HEK293 (cell line): Measurements from ENCODE around the gene TMEM164.

Source experiments
- CTCF ChIA-PET: fragments of 350-600 bp; formaldehyde crosslinking; extraction: SDS; loops from one replicate; lab custom pipeline; 2021; ENCODE audit warnings: antibody characterized with exemption; lab: Yijun Ruan, JAX
- POLR2A ChIA-PET: fragments of 300-600 bp; formaldehyde crosslinking; extraction: SDS; loops from one replicate; lab custom pipeline; 2020; ENCODE audit warnings: antibody characterized with exemption, inconsistent platforms; lab: Yijun Ruan, JAX
- H3K27ac ChIP-seq: fragments of 200-500 bp; sonication (Bioruptor generic); 2 replicates; pipeline ENCODE4 v1.5.1; 2014; ENCODE audit warnings: low read depth, low read length, control low read depth, inconsistent platforms; ENCODE audit errors: extremely low read depth
- H3K36me3 ChIP-seq, 2 experiments: fragments of 200-500 bp in 1 of 2; sonication (Bioruptor generic) in 1 of 2; 1 replicate in 1 of 2; 2 replicates in 1 of 2; pipeline ENCODE4 v1.5.1; 2014 to 2017; ENCODE audit warnings: inconsistent platforms in 2 of 2, low read length in 2 of 2; ENCODE audit not compliant: control insufficient read depth in 2 of 2, insufficient read depth in 1 of 2
- H3K4me1 ChIP-seq: fragments of 200-500 bp; sonication (Bioruptor generic); 2 replicates; pipeline ENCODE4 v1.5.1; 2014; ENCODE audit warnings: mild to moderate bottlenecking, low read length, inconsistent platforms; ENCODE audit not compliant: control insufficient read depth, insufficient read depth
- H3K4me3 ChIP-seq: 2 replicates; pipeline ENCODE4 v1.5.1; 2011; ENCODE audit warnings: low read depth, mild to moderate bottlenecking, control low read depth, low read length, moderate library complexity
- H3K9me3 ChIP-seq: fragments of 200-500 bp; sonication (Bioruptor generic); 2 replicates; pipeline ENCODE4 v1.5.1; 2014; ENCODE audit warnings: low read depth, low read length, inconsistent platforms; ENCODE audit not compliant: control insufficient read depth, insufficient read depth
- FEZF1 ChIP-seq: fragments of 450-650 bp; formaldehyde crosslinking; IDR thresholded peaks from 2 replicates; pipeline ENCODE4 v1.5.1; 2016; ENCODE audit warnings: missing biosample characterization, missing genetic modification characterization
- GLI2 ChIP-seq: fragments of 450-650 bp; formaldehyde crosslinking; IDR thresholded peaks from 2 replicates; pipeline ENCODE4; 2017; ENCODE audit warnings: missing biosample characterization, missing genetic modification characterization, low read depth, borderline replicate concordance
- IKZF3 ChIP-seq: fragments of 450-650 bp; IDR thresholded peaks from 2 replicates; pipeline ENCODE4 v1.5.0; 2018; ENCODE audit warnings: missing biosample characterization, mild to moderate bottlenecking, missing genetic modification characterization, moderate library complexity
- MZF1 ChIP-seq: fragments of 450-650 bp; formaldehyde crosslinking; IDR thresholded peaks from 2 replicates; pipeline ENCODE4 v1.5.1; 2017; ENCODE audit warnings: missing biosample characterization, missing genetic modification characterization, borderline replicate concordance
- PRDM1 ChIP-seq: fragments of 450-650 bp; formaldehyde crosslinking; IDR thresholded peaks from 2 replicates; pipeline ENCODE4; 2016; ENCODE audit warnings: missing biosample characterization, missing genetic modification characterization
- SP3 ChIP-seq: fragments of 450-650 bp; formaldehyde crosslinking; IDR thresholded peaks from 2 replicates; pipeline ENCODE4 v1.5.1; 2016; ENCODE audit warnings: missing biosample characterization, missing genetic modification characterization
- ZEB2 ChIP-seq: fragments of 450-650 bp; formaldehyde crosslinking; IDR thresholded peaks from 2 replicates; pipeline ENCODE4 v1.5.1; 2016; ENCODE audit warnings: missing biosample characterization, missing genetic modification characterization
- ZFHX2 ChIP-seq: fragments of 450-650 bp; formaldehyde crosslinking; conservative IDR thresholded peaks from 2 replicates; pipeline ENCODE4 v1.5.1; 2016; ENCODE audit warnings: missing biosample characterization, missing genetic modification characterization
- ZFP69B ChIP-seq: fragments of 450-650 bp; formaldehyde crosslinking; IDR thresholded peaks from 2 replicates; pipeline ENCODE4 v1.5.1; 2016; ENCODE audit warnings: missing biosample characterization, missing genetic modification characterization
- ZNF211 ChIP-seq: fragments of 450-650 bp; formaldehyde crosslinking; IDR thresholded peaks from 2 replicates; pipeline ENCODE4 v1.5.1; 2016; ENCODE audit warnings: low read depth, missing biosample characterization, missing genetic modification characterization
- ZNF292 ChIP-seq: fragments of 450-650 bp; formaldehyde crosslinking; IDR thresholded peaks from 2 replicates; pipeline ENCODE4 v1.5.1; 2016; ENCODE audit warnings: low read depth, missing biosample characterization, missing genetic modification characterization, borderline replicate concordance
- ZNF48 ChIP-seq: fragments of 450-650 bp; formaldehyde crosslinking; IDR thresholded peaks from 2 replicates; pipeline ENCODE4 v1.5.1; 2016; ENCODE audit warnings: missing biosample characterization, missing genetic modification characterization
- ZNF76 ChIP-seq: fragments of 450-650 bp; formaldehyde crosslinking; IDR thresholded peaks from 2 replicates; pipeline ENCODE4; 2016; ENCODE audit warnings: low read depth, missing biosample characterization, missing genetic modification characterization, borderline replicate concordance
- ZNF768 ChIP-seq: fragments of 450-650 bp; formaldehyde crosslinking; IDR thresholded peaks from 2 replicates; pipeline ENCODE4 v1.5.1; 2018; ENCODE audit warnings: missing biosample characterization, mild to moderate bottlenecking, missing genetic modification characterization
- ZNF843 ChIP-seq: fragments of 450-650 bp; formaldehyde crosslinking; IDR thresholded peaks from 2 replicates; pipeline ENCODE4 v1.5.1; 2016; ENCODE audit warnings: missing biosample characterization, missing genetic modification characterization
- TF ChIP-seq, protein P1 (sequence below): fragments of 450-650 bp; formaldehyde crosslinking; IDR thresholded peaks from 2 replicates; pipeline ENCODE4 v1.5.1; 2016; ENCODE audit warnings: missing biosample characterization, missing genetic modification characterization
- TF ChIP-seq, protein P2 (sequence below): fragments of 450-650 bp; formaldehyde crosslinking; IDR thresholded peaks from 2 replicates; pipeline ENCODE4 v1.5.1; 2016; ENCODE audit warnings: missing biosample characterization, missing genetic modification characterization, borderline replicate concordance
- TF ChIP-seq, protein P3 (sequence below): fragments of 450-650 bp; formaldehyde crosslinking; IDR thresholded peaks from 2 replicates; pipeline ENCODE4 v1.5.1; 2016; ENCODE audit warnings: missing biosample characterization, missing genetic modification characterization
- TF ChIP-seq, protein P4 (sequence below): fragments of 450-650 bp; formaldehyde crosslinking; IDR thresholded peaks from 2 replicates; pipeline ENCODE4 v1.5.1; 2017; ENCODE audit warnings: missing biosample characterization, mild to moderate bottlenecking, missing genetic modification characterization, moderate library complexity
- TF ChIP-seq, protein P5 (sequence below): fragments of 450-650 bp; IDR thresholded peaks from 2 replicates; pipeline ENCODE4 v1.5.1; 2018; ENCODE audit warnings: missing biosample characterization, mild to moderate bottlenecking, missing genetic modification characterization

The TMEM164 gene

DNA sequence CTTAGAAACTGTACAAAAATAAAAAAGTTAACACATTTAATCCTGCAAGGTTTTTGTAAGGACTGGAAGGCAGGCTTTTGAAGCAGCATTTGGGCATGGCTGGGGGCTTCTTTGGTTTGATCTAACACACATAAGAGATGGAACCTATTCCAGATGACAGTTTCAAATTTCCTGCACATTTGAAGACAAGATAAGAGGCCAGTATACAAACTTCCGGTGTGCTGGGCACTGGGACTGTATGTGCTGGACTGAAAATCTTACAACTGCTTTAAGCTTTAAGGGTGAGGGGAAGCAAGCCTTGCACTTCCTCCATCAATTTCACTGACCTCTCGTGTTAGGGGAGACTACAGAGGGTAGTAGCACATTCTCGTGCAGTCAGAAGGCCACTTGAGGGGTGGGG lies 192.1 kb downstream of the TMEM164 start:
- H3K9me3 ChIP-seq: no peaks in the 10 kb centered on the region
- POLR2A ChIA-PET: no interaction called here
- CTCF ChIA-PET: interaction anchor here (0.6 kb wide), 1 partner anchor 1550 kb away, joined by 8 read pairs; no protein-coding TSS in a partner anchor
- no peak overlapping the region for H3K27ac ChIP-seq
- no peaks in the 10 kb centered on the region for H3K4me1 ChIP-seq
- no peak overlapping the region for H3K4me3 ChIP-seq
- H3K36me3 ChIP-seq: no peaks in the 10 kb centered on the region
- no peak for TF ChIP-seq MZF1 (tag by site-specific recombination)

DNA sequence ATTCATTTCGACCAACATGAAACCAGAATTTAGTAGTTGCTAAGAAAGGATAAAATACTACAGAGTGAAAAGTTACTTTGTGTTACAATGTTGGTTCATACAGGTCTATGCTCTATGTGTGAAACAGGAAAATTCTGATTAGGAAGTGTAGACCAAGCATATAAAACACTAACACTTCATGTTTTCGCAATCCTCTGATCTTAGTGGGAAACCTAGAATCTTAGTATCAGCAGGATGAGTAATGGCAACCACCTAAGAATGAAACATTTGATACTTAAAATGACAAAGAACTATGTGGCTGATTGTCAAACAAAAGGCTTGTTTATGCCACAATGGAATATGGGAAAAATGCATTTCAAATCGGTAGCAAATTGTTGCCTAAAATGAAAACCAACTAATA lies 198.9 kb downstream of the TMEM164 start:
- no peak overlapping the region for H3K27ac ChIP-seq
- H3K4me1 ChIP-seq: no peaks in the 10 kb centered on the region
- ChIA-PET CTCF (no interaction called here), POLR2A (no interaction called here)
- H3K36me3 ChIP-seq: no peaks in the 10 kb centered on the region
- no peaks in the 10 kb centered on the region for H3K9me3 ChIP-seq
- no peak overlapping the region for H3K4me3 ChIP-seq
- TF ChIP-seq, protein P1, sequence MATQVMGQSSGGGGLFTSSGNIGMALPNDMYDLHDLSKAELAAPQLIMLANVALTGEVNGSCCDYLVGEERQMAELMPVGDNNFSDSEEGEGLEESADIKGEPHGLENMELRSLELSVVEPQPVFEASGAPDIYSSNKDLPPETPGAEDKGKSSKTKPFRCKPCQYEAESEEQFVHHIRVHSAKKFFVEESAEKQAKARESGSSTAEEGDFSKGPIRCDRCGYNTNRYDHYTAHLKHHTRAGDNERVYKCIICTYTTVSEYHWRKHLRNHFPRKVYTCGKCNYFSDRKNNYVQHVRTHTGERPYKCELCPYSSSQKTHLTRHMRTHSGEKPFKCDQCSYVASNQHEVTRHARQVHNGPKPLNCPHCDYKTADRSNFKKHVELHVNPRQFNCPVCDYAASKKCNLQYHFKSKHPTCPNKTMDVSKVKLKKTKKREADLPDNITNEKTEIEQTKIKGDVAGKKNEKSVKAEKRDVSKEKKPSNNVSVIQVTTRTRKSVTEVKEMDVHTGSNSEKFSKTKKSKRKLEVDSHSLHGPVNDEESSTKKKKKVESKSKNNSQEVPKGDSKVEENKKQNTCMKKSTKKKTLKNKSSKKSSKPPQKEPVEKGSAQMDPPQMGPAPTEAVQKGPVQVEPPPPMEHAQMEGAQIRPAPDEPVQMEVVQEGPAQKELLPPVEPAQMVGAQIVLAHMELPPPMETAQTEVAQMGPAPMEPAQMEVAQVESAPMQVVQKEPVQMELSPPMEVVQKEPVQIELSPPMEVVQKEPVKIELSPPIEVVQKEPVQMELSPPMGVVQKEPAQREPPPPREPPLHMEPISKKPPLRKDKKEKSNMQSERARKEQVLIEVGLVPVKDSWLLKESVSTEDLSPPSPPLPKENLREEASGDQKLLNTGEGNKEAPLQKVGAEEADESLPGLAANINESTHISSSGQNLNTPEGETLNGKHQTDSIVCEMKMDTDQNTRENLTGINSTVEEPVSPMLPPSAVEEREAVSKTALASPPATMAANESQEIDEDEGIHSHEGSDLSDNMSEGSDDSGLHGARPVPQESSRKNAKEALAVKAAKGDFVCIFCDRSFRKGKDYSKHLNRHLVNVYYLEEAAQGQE: no peak
- TF ChIP-seq GLI2 (tag by site-specific recombination) (no peak), ZNF48 (no peak), ZFHX2 (tag by site-specific recombination) (no peak), IKZF3 (tag by site-specific recombination) (no peak), FEZF1 (tag by site-specific recombination) (no peak), PRDM1 (tag by site-specific recombination) (no peak), ZEB2 (tag by site-specific recombination) (no peak), ZNF76 (no peak), ZNF211 (no peak)
- TF ChIP-seq, protein P2, sequence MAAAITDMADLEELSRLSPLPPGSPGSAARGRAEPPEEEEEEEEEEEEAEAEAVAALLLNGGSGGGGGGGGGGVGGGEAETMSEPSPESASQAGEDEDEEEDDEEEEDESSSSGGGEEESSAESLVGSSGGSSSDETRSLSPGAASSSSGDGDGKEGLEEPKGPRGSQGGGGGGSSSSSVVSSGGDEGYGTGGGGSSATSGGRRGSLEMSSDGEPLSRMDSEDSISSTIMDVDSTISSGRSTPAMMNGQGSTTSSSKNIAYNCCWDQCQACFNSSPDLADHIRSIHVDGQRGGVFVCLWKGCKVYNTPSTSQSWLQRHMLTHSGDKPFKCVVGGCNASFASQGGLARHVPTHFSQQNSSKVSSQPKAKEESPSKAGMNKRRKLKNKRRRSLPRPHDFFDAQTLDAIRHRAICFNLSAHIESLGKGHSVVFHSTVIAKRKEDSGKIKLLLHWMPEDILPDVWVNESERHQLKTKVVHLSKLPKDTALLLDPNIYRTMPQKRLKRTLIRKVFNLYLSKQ (tag by site-specific recombination): no peak
- TF ChIP-seq, protein P3, sequence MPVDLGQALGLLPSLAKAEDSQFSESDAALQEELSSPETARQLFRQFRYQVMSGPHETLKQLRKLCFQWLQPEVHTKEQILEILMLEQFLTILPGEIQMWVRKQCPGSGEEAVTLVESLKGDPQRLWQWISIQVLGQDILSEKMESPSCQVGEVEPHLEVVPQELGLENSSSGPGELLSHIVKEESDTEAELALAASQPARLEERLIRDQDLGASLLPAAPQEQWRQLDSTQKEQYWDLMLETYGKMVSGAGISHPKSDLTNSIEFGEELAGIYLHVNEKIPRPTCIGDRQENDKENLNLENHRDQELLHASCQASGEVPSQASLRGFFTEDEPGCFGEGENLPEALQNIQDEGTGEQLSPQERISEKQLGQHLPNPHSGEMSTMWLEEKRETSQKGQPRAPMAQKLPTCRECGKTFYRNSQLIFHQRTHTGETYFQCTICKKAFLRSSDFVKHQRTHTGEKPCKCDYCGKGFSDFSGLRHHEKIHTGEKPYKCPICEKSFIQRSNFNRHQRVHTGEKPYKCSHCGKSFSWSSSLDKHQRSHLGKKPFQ (tag by site-specific recombination): no peak
- TF ChIP-seq, all 188 proteins: peak for 0

DNA sequence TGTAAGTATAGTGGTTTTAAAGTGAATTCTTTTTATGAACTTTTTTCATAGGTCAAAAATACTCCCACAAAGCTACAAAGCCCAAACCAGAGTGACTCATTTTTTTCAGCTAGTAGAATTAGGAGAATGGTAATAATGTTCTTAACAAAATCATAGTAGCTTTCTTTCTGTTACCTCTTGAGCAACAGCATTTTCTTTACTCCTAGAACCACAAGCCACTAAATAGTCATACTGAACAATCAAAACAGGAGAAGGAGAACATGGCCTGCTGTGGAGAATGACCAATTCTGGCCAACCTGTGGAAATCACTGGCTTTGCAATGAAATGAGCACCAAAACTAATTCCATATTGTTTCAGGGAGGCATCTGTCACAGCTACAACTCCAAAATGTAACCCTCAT lies 202.1 kb downstream of the TMEM164 start:
- POLR2A ChIA-PET: no interaction called here
- Histone ChIP-seq H3K4me1 (no peaks in the 10 kb centered on the region), H3K9me3 (no peaks in the 10 kb centered on the region), H3K36me3 (no peaks in the 10 kb centered on the region), H3K27ac (no peak overlapping the region), H3K4me3 (no peak overlapping the region)
- CTCF ChIA-PET: interaction anchor here (0.6 kb wide), 1 partner anchor 206 kb away, joined by 5 read pairs; no protein-coding TSS in a partner anchor
- no peak for TF ChIP-seq SP3 (tag by site-specific recombination)
- TF ChIP-seq, protein P4, sequence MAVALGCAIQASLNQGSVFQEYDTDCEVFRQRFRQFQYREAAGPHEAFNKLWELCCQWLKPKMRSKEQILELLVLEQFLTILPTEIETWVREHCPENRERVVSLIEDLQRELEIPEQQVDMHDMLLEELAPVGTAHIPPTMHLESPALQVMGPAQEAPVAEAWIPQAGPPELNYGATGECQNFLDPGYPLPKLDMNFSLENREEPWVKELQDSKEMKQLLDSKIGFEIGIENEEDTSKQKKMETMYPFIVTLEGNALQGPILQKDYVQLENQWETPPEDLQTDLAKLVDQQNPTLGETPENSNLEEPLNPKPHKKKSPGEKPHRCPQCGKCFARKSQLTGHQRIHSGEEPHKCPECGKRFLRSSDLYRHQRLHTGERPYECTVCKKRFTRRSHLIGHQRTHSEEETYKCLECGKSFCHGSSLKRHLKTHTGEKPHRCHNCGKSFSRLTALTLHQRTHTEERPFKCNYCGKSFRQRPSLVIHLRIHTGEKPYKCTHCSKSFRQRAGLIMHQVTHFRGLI (tag by site-specific recombination): peak; percentile 93
- no peak for TF ChIP-seq ZNF768 (tag by site-specific recombination)
- no peak for TF ChIP-seq ZNF843 (tag by site-specific recombination)
- TF ChIP-seq, protein P5, sequence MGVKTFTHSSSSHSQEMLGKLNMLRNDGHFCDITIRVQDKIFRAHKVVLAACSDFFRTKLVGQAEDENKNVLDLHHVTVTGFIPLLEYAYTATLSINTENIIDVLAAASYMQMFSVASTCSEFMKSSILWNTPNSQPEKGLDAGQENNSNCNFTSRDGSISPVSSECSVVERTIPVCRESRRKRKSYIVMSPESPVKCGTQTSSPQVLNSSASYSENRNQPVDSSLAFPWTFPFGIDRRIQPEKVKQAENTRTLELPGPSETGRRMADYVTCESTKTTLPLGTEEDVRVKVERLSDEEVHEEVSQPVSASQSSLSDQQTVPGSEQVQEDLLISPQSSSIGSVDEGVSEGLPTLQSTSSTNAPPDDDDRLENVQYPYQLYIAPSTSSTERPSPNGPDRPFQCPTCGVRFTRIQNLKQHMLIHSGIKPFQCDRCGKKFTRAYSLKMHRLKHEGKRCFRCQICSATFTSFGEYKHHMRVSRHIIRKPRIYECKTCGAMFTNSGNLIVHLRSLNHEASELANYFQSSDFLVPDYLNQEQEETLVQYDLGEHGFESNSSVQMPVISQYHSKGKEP: no peak
- no peak for TF ChIP-seq ZFP69B (tag by site-specific recombination)
- TF ChIP-seq ZNF292 (tag by site-specific recombination): no peak
